Endothelial cell of umbilical vein (primary cell): Measurements from ENCODE around the gene ASB5. TPM values are rescaled to one million over a fixed set of nuclear protein-coding genes. Genes with fewer than 3 reads are reported as not detected.

Source experiments
- BruUV-seq: library from RNA; stranded (reverse); fragments of 400-500 nt; replicated peaks from 2 replicates; lab custom pipeline; 2021; lab: Mats Ljungman, UMichigan
- CTCF ChIA-PET: fragments of 300-600, 350-600 bp; sonication (Branson Sonifier 250); formaldehyde crosslinking; loops from one replicate; lab custom pipeline; 2021; ENCODE audit warnings: antibody characterized with exemption, inconsistent platforms; lab: Charles Lee
- POLR2A ChIA-PET: fragments of 300-600, 350-600 bp; sonication (Branson Sonifier 250); formaldehyde crosslinking; loops from one replicate; lab custom pipeline; 2021; ENCODE audit warnings: antibody characterized with exemption, inconsistent platforms; lab: Charles Lee
- DNase-seq: peaks from one replicate; pipeline ENCODE4 v3.0.0-alpha.2; 2011; ENCODE audit warnings: low read depth, low spot score
- FAIRE-seq: peaks from 2 replicates; lab custom pipeline; 2011; peaks lifted over from hg19 to GRCh38; lab: Jason Lieb, UNC
- H2AFZ ChIP-seq: 2 replicates; pipeline ENCODE4 v1.6.0; 2012; ENCODE audit warnings: low read depth, low read length, control low read depth, inconsistent platforms
- H3K27ac ChIP-seq: 2 replicates; pipeline ENCODE4 v1.5.1; 2011; ENCODE audit warnings: low read depth, mild to moderate bottlenecking, control low read depth, low read length, moderate library complexity; ENCODE audit not compliant: insufficient read depth
- H3K27me3 ChIP-seq, 2 experiments: 2 replicates each; pipeline versions ENCODE4 v1.6.0 to v1.6.1; 2011; ENCODE audit warnings: low read length in 2 of 2, mixed read lengths in 1 of 2; ENCODE audit not compliant: control insufficient read depth in 2 of 2, insufficient read depth in 2 of 2
- H3K36me3 ChIP-seq, 2 experiments: 2 replicates in 1 of 2; 3 replicates in 1 of 2; pipeline ENCODE4 v1.5.1; 2011; ENCODE audit warnings: low read length in 2 of 2, mild to moderate bottlenecking in 1 of 2, moderate library complexity in 1 of 2; ENCODE audit not compliant: control insufficient read depth in 2 of 2, insufficient read depth in 2 of 2; ENCODE audit errors: extremely low read depth in 1 of 2
- H3K4me1 ChIP-seq: 3 replicates; pipeline ENCODE4 v1.5.1; 2011; ENCODE audit warnings: mild to moderate bottlenecking, low read length; ENCODE audit not compliant: control insufficient read depth, insufficient read depth; ENCODE audit errors: extremely low read depth
- H3K4me2 ChIP-seq: 2 replicates; pipeline ENCODE4 v1.6.1; 2011; ENCODE audit warnings: low read length, control low read depth, mixed read lengths; ENCODE audit not compliant: insufficient read depth
- H3K4me3 ChIP-seq, 3 experiments: fragments of 200-600 bp in 1 of 3; sonication (generic), shearing (Covaris generic) in 1 of 3; replicated peaks in 1 of 3; 2 replicates each; pipeline ENCODE4 v1.5.1; 2011 to 2016; ENCODE audit warnings: control low read depth in 3 of 3, low read length in 3 of 3, mild to moderate bottlenecking in 2 of 3, inconsistent platforms in 1 of 3, low read depth in 1 of 3, moderate library complexity in 1 of 3; ENCODE audit not compliant: insufficient read depth in 1 of 3
- H3K79me2 ChIP-seq: 2 replicates; pipeline ENCODE4 v1.6.0; 2012; ENCODE audit warnings: low read length, inconsistent platforms; ENCODE audit not compliant: control insufficient read depth, insufficient read depth
- H3K9ac ChIP-seq: replicated peaks from 2 replicates; pipeline ENCODE3; 2011; ENCODE audit warnings: low read length, control low read depth; ENCODE audit not compliant: insufficient read depth; ENCODE audit errors: extremely low read depth
- H3K9me1 ChIP-seq: replicated peaks from 3 replicates; pipeline ENCODE4 v1.6.0; 2011; ENCODE audit warnings: mild to moderate bottlenecking, low read length; ENCODE audit not compliant: control insufficient read depth, insufficient read depth; ENCODE audit errors: extremely low read depth
- H3K9me3 ChIP-seq: replicated peaks from 2 replicates; pipeline ENCODE4 v1.5.1; 2012; ENCODE audit warnings: low read length, inconsistent platforms; ENCODE audit not compliant: control insufficient read depth, insufficient read depth
- H4K20me1 ChIP-seq: replicated peaks from 2 replicates; pipeline ENCODE3; 2011; ENCODE audit warnings: mild to moderate bottlenecking, low read length; ENCODE audit not compliant: control insufficient read depth, insufficient read depth; ENCODE audit errors: extremely low read depth
- CTCF ChIP-seq, 2 donors: IDR thresholded peaks; 1 replicate in 1 of 2; 2 replicates in 1 of 2; pipeline ENCODE4 v1.5.1; 2011; ENCODE audit warnings: low read length in 2 of 2, mild to moderate bottlenecking in 2 of 2, moderate library complexity in 2 of 2, control low read depth in 1 of 2, inconsistent platforms in 1 of 2, low read depth in 1 of 2; ENCODE audit not compliant: insufficient read depth in 1 of 2; ENCODE audit errors: extremely low read depth in 1 of 2
- EZH2 ChIP-seq: IDR thresholded peaks from 2 replicates; pipeline ENCODE4 v1.6.1; 2012; ENCODE audit warnings: borderline replicate concordance, low read depth, mild to moderate bottlenecking, moderate library complexity, low read length, inconsistent platforms; ENCODE audit not compliant: severe bottlenecking
- FOS ChIP-seq: IDR thresholded peaks from 2 replicates; pipeline ENCODE4 v1.6.1; 2011; ENCODE audit warnings: mild to moderate bottlenecking, low read length, moderate library complexity, borderline replicate concordance; ENCODE audit not compliant: insufficient read depth
- GATA2 ChIP-seq: IDR thresholded peaks from 2 replicates; pipeline ENCODE4 v1.7.0; 2011; ENCODE audit warnings: low read depth, mild to moderate bottlenecking, moderate library complexity, mixed read lengths, low read length; ENCODE audit not compliant: insufficient read length, insufficient read depth
- JUN ChIP-seq: IDR thresholded peaks from 2 replicates; pipeline ENCODE4 v1.6.1; 2011; ENCODE audit warnings: borderline replicate concordance, low read depth; ENCODE audit not compliant: insufficient read length, insufficient read depth
- MAX ChIP-seq: IDR thresholded peaks from 2 replicates; pipeline ENCODE4 v1.6.1; 2011; ENCODE audit not compliant: insufficient read depth, insufficient read length
- MYC ChIP-seq: IDR thresholded peaks from one replicate; pipeline ENCODE4 v1.6.1; 2011; ENCODE audit warnings: mild to moderate bottlenecking, low read depth, low read length
- POLR2A ChIP-seq: IDR thresholded peaks from 2 replicates; pipeline ENCODE4 v1.6.1; 2012; ENCODE audit warnings: low read depth, mild to moderate bottlenecking, control low read depth, low read length
- POLR2AphosphoS5 ChIP-seq: IDR thresholded peaks from 2 replicates; pipeline ENCODE4 v1.6.1; 2012; ENCODE audit warnings: low read depth, mild to moderate bottlenecking, control low read depth, low read length, moderate library complexity; ENCODE audit not compliant: insufficient read depth
- dilution Hi-C: fragments of 300-500 bp; cut with MboI; formaldehyde crosslinking; loops from one replicate; pipeline ENCODE4 v1.15.0; 2019; ENCODE audit warnings: low sequenced_read_pairs; ENCODE audit not compliant: extremely low pct_ligation_motif_present
- intact Hi-C: fragments of 100-400 bp; cut with micrococcal nuclease; formaldehyde crosslinking; loops from one replicate; pipeline ENCODE4 v1.10.0; 2022
- polyA plus RNA-seq, 4 experiments: library from polyadenylated mRNA; depleted of rRNA in 3 of 4; stranded (reverse) in 3 of 4; unstranded in 1 of 4; fragments of >200 nt; gene quantifications; 2 replicates each; pipeline versions ENCODE4 v1.2.1 to v1.2.3, GENCODE V29; 2011 to 2012; ENCODE audit warnings: missing spikeins in 1 of 4
- total RNA-seq: library from RNA; stranded (reverse); gene quantifications from 2 replicates; pipeline ENCODE4 v1.2.3, GENCODE V29; 2021

The ASB5 gene
- total and polyA plus RNA-seq, 2 donors (not counting 3 experiments of a cell fraction or from before 2014, with no cell fraction given): not detected

GRCh38 chr4:176226736-176227135 lies 42.3 kb downstream of the ASB5 start:
- no peaks in the 10 kb centered on the region for H3K36me3 ChIP-seq
- no peaks in the 10 kb centered on the region for H3K79me2 ChIP-seq
- intact Hi-C loops: no loop called here
- no peaks in the 10 kb centered on the region for H3K27me3 ChIP-seq
- no peaks in the 10 kb centered on the region for H4K20me1 ChIP-seq
- no peaks in the 10 kb centered on the region for H3K4me1 ChIP-seq
- H2AFZ ChIP-seq: no peak overlapping the region
- ChIA-PET POLR2A (no interaction called here), CTCF (interaction anchor here (1.0 kb wide), 1 partner anchor 16 kb away, joined by 3 read pairs; no protein-coding TSS in a partner anchor)
- H3K9me1 ChIP-seq: no peaks in the 10 kb centered on the region
- BruUV-seq: no TSS peak
- H3K4me2 ChIP-seq: no peak overlapping the region
- no peak for DNase-seq
- no peak overlapping the region for H3K27ac ChIP-seq
- dilution Hi-C loops: no loop called here
- H3K4me3 ChIP-seq: no peak overlapping the region
- H3K9ac ChIP-seq: no peak overlapping the region
- TF ChIP-seq POLR2AphosphoS5 (no peak), EZH2 (no peak), GATA2 (no peak), JUN (no peak), POLR2A (no peak), MYC (no peak), FOS (no peak), CTCF (IDR thresholded peaks at IDR 0.05; ENCODE audit: extremely low read depth in 1 of 2, insufficient read depth in 1 of 2, low read depth in 1 of 2, low read length in 2 of 2) (no peak), MAX (no peak)
- no peak for FAIRE-seq
- no peaks in the 10 kb centered on the region for H3K9me3 ChIP-seq
